Measurements from ENCODE around the gene IL9.

DNA sequence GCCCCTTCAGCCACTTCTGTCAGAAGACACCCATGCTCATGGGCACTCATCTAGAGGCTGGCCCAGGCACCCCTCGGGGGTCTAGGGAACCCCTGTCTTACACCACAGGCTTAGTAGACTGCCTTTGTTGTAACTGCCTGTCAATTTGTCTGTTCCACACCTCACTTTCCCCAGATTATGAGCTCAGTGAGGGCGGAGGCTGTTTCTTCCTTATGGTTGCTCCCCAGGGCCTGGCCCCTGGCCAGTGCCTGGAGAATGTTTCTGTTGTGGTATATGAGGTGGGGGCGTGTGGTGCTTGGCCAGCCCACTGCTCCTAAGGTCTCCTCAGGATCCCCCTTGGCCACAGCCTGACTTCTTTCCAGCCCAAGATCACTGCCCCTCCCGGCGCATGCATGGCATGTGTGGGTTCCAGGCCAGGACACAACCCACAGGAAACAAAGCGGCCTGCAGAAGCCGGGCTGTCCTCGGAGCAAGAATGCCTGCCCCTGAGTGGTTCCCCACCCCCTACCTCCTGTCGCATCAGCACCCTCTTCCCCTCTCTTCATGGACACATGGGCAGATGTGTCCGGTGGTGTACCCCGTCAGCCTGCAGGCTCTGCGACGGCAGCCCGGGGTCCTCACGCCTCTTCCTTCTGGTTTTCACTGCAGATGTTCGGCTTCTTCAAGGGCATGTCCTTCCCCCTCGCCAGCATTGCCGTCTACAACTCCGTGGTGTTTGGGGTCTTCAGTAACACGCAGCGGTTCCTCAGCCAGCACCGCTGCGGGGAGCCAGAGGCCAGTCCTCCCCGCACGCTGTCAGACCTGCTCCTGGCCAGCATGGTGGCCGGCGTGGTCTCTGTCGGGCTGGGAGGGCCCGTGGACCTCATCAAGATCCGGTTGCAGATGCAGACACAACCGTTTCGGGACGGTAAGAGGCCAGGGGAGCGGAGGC is 43.5 kb downstream of the IL9 start:
- TF ChIP-seq POLR2A (IDR thresholded peaks at IDR 0.05; ENCODE audit: low read depth, low read length) (no peak), POLR2AphosphoS5 (IDR thresholded peaks at IDR 0.05; ENCODE audit: low read depth, low read length) (no peak), TAF1 (IDR thresholded peaks at IDR 0.05; ENCODE audit: low read depth, low read length) (no peak)

Measured in GM12891 (cell line).